Karpas-422 (cell line): ENCODE measurements around the gene ARHGAP10. TPM values are rescaled to one million over a fixed set of nuclear protein-coding genes. Genes with fewer than 3 reads are reported as not detected.

ENCODE experiments used
- DNase-seq: peaks from one replicate; pipeline ENCODE4 v3.0.0-alpha.2; 2015
- H2AFZ ChIP-seq: fragments of 200-600 bp; sonication (generic); 2 replicates; pipeline ENCODE4 v1.6.1; 2014; ENCODE audit warnings: antibody characterized with exemption, low read length, mixed read lengths
- H3K27ac ChIP-seq: fragments of 200-600 bp; sonication (generic); 2 replicates; pipeline ENCODE4 v1.5.1; 2014; ENCODE audit warnings: mild to moderate bottlenecking, low read length, moderate library complexity
- H3K27me3 ChIP-seq: fragments of 200-600 bp; sonication (generic); 2 replicates; pipeline ENCODE4 v1.6.1; 2014; ENCODE audit warnings: low read length, mixed read lengths
- H3K36me3 ChIP-seq: fragments of 200-600 bp; sonication (generic); 2 replicates; pipeline ENCODE4 v1.6.1; 2014; ENCODE audit warnings: low read length, mixed read lengths; ENCODE audit not compliant: insufficient read depth
- H3K4me1 ChIP-seq: fragments of 200-600 bp; sonication (generic); 2 replicates; pipeline ENCODE4 v1.6.1; 2014; ENCODE audit warnings: mild to moderate bottlenecking, low read length, mixed read lengths
- H3K4me2 ChIP-seq: fragments of 200-600 bp; sonication (generic); 2 replicates; pipeline ENCODE4 v1.6.1; 2014; ENCODE audit warnings: low read length, low read depth, mild to moderate bottlenecking; ENCODE audit not compliant: poor library complexity, severe bottlenecking
- H3K4me3 ChIP-seq: fragments of 200-600 bp; sonication (generic); 2 replicates; pipeline ENCODE4 v1.5.1; 2014; ENCODE audit warnings: mild to moderate bottlenecking, antibody characterized with exemption, low read length, mixed read lengths
- H3K79me2 ChIP-seq: fragments of 200-600 bp; sonication (generic); 2 replicates; pipeline ENCODE4 v1.6.1; 2014; ENCODE audit warnings: mild to moderate bottlenecking, low read length, mixed read lengths
- H3K9ac ChIP-seq: fragments of 200-600 bp; sonication (generic); 2 replicates; pipeline ENCODE4 v1.6.0; 2014; ENCODE audit warnings: low read length
- H3K9me2 ChIP-seq: fragments of 200-600 bp; sonication (generic), shearing (Covaris generic); replicated peaks from 2 replicates; pipeline ENCODE4 v1.6.0; 2014; ENCODE audit warnings: mild to moderate bottlenecking, low read length, moderate library complexity; ENCODE audit not compliant: insufficient read depth
- H3K9me3 ChIP-seq: fragments of 300-700, 200-600 bp; sonication (generic); 2 replicates; pipeline ENCODE4 v1.6.1; 2014; ENCODE audit warnings: low read length, mixed read lengths
- H4K20me1 ChIP-seq: fragments of 200-600 bp; sonication (generic); 2 replicates; pipeline ENCODE4 v1.6.1; 2014; ENCODE audit warnings: mild to moderate bottlenecking, antibody characterized with exemption, low read length, low read depth; ENCODE audit not compliant: insufficient read depth
- total RNA-seq: library from RNA; depleted of rRNA; stranded (reverse); fragments of >200 nt; shearing (Covaris generic); gene quantifications from 2 replicates; pipeline ENCODE4 v1.2.3, GENCODE V29; 2014; ENCODE audit warnings: low replicate concordance

ARHGAP10 gene
- total RNA-seq, 1 experiment from 2014 or later: 0.41 TPM

DNA sequence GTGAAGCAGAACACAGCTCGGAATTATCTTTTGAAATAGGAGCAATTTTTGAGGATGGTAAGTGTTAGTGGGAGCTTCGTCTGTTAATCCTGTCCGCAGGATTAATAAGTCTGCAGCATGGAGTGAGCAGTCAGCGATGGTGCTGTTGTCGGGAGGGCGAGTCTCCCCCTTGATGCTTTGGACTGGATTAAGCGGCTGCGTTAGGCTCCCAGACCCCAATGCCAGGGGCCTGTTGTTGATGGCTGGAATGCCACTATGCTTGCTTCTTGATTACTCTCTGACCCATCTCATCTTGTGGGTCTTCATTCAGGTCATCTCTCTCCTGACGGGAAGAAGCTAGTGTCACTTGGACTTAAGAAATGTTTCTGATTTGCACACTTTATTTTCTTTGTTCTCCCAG is 332.6 kb downstream of the ARHGAP10 start:
- Histone ChIP-seq H3K9ac (no peak overlapping the region), H3K4me1 (peaks cover 39% of the 10 kb centered on the region), H3K36me3 (no peaks in the 10 kb centered on the region), H3K27me3 (no peaks in the 10 kb centered on the region), H3K27ac (no peak overlapping the region), H3K79me2 (no peaks in the 10 kb centered on the region), H3K4me3 (no peak overlapping the region), H3K9me2 (no peaks in the 10 kb centered on the region), H3K4me2 (no peak overlapping the region), H3K9me3 (no peaks in the 10 kb centered on the region), H2AFZ (no peak overlapping the region), H4K20me1 (no peaks in the 10 kb centered on the region; the same call in 1 of the 2 replicates)
- no peak for DNase-seq

DNA sequence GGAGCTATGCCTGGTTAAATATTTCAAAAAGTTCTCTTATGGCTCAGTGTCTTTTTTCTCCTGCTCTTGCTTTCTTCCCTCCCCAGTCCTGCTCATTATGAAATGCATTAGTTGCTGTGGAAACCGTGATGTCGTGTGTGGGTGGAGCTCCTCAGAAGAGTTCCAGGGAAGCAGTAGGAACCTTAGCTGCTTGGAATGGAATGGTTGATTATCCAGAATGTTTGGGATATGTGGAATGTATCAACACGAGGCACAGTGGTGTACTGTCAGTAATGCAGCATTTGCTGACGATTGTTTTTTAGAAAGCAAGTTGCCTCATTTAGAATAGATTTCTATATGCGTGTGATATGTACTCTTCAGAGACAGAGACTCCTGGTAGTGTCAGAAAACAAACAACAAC is 333.2 kb downstream of the ARHGAP10 start:
- no peak overlapping the region for H3K27ac ChIP-seq
- peaks cover 33% of the 10 kb centered on the region for H3K4me1 ChIP-seq
- H3K9ac ChIP-seq: no peak overlapping the region
- H3K4me3 ChIP-seq: no peak overlapping the region
- no peaks in the 10 kb centered on the region for H3K79me2 ChIP-seq
- no peaks in the 10 kb centered on the region for H3K27me3 ChIP-seq
- no peaks in the 10 kb centered on the region for H3K9me2 ChIP-seq
- no peak overlapping the region for H2AFZ ChIP-seq
- no peaks in the 10 kb centered on the region for H3K9me3 ChIP-seq
- no peaks in the 10 kb centered on the region for H3K36me3 ChIP-seq
- H3K4me2 ChIP-seq: no peak overlapping the region
- H4K20me1 ChIP-seq: no peaks in the 10 kb centered on the region; the same call in 1 of the 2 replicates
- no peak for DNase-seq

DNA sequence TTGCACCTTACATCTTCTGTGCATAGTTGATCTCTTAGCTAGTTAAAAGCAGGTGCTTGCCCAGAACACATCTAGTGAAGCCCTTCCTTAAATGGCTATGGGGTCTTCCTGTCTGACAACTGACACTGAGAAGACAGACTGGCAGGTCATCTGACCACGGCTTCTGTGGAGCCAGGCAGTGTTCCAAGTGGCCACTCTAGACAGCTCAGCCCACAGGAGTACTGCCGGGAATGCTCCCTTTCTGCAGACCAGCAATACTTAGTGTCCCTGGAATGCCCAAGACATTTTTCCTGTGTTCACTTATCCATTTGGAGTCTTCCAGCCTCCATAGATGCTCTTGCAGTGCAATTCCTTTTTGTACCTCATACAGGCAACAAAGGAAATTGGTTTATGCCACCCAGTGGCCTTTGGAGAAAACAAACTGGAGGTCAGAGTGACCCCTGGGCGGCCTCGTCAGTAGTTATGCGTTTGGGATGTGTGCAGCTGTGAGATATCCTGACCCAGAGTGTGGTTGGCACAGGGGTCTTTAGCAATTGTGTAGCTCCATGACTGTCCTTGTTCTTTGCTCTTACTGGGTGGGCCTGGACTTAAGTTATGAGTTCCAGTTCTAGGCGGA is 335.5 kb downstream of the ARHGAP10 start:
- Histone ChIP-seq H3K79me2 (no peaks in the 10 kb centered on the region), H3K9me3 (no peaks in the 10 kb centered on the region), H3K27ac (no peak overlapping the region), H3K9ac (no peak overlapping the region), H3K9me2 (no peaks in the 10 kb centered on the region), H3K4me2 (no peak overlapping the region), H2AFZ (no peak overlapping the region), H3K4me3 (no peak overlapping the region), H4K20me1 (no peaks in the 10 kb centered on the region; the same call in 1 of the 2 replicates), H3K36me3 (no peaks in the 10 kb centered on the region), H3K4me1 (peaks cover 12% of the 10 kb centered on the region), H3K27me3 (no peaks in the 10 kb centered on the region)
- no peak for DNase-seq

DNA sequence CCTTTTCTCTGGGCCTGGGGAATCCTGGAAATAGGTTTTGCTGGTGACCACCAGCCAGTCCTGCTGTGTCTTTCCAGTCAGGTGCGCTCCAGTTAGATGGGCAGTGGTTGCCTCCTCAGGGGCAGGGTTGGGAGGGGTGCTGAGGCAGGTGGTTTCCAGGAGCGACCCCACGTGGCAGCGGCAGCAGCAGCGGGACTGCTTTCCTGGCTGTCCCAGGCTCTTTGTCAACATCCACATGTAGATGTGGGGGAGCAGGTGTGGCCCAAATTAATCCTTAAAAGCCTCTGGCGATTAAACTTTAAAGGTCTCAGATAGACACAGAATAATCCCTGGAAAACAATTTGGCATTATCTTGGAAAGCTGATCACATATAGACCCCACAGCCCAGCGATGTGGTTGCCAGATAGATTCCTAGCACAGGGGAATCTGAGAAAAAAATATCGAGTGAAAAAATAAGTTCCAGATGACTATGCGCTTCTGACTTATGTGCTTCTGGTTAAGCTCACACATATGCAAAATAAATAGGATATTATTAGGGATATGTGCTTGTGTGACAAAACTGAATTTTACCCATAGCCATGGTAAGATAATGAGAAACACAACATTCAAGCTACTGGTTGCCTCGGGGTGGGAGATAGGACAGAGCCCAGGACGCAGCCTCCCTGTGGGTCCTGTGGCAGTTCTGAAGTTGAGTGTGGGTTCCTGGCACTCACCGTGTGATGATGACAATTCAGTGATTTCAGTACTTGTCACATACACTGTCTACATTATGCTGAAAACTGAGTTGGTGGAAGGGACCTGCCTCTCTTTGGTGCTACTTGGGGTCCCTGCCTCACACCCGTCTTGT is 336.4 kb downstream of the ARHGAP10 start:
- no peak overlapping the region for H2AFZ ChIP-seq
- peaks cover 4% of the 10 kb centered on the region; the same call in 1 of the 2 replicates for H3K4me1 ChIP-seq
- no peaks in the 10 kb centered on the region for H3K9me2 ChIP-seq
- no peak overlapping the region for H3K9ac ChIP-seq
- H3K27ac ChIP-seq: no peak overlapping the region
- no peaks in the 10 kb centered on the region for H3K27me3 ChIP-seq
- no peaks in the 10 kb centered on the region for H3K9me3 ChIP-seq
- no peaks in the 10 kb centered on the region; the same call in 1 of the 2 replicates for H4K20me1 ChIP-seq
- H3K79me2 ChIP-seq: no peaks in the 10 kb centered on the region
- H3K36me3 ChIP-seq: no peaks in the 10 kb centered on the region
- H3K4me2 ChIP-seq: no peak overlapping the region
- no peak overlapping the region for H3K4me3 ChIP-seq
- DNase-seq: no peak

DNA sequence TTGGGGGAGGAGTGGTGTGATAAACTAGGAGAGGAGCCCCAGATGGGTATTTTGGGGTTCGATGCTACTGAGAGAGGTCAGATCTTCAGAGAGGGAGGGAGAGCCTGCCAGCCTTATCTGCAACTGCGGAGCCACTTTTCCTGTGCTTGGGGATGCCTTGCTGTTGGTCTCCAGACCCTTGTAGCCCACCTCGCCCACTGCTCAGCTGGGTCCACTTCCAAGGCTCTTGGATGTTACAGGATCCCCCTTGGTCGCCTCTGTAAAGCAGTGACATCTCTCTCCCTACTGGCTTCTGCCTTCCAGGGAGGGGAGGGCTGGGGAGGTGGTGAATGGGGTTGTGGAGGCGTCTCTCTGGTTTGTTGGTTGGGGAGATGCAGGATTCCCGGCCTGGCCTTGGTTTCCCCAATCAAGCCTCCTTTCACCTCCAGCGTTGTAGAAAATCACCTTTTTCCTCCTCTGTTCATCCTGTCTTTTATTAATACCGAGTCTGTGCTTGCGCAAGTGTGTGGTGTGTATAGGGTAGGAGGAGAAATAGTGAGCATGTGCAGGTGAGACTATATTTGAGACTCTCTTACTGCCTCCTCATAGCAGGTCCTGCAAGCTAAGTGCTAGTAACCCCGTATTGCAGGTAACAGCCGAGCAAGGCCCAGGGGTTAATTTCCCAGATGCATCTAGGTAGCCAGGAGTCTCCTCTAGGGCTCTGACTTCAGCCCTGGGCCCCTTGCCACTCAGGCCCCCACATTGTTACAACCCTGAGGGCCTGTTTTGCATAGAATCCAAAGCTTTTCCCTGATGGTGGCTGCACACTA is 337.4 kb downstream of the ARHGAP10 start:
- H2AFZ ChIP-seq: no peak overlapping the region
- H3K9ac ChIP-seq: no peak overlapping the region
- H3K36me3 ChIP-seq: no peaks in the 10 kb centered on the region
- no peak overlapping the region for H3K4me3 ChIP-seq
- H3K27me3 ChIP-seq: no peaks in the 10 kb centered on the region
- no peak overlapping the region for H3K4me2 ChIP-seq
- no peak for DNase-seq
- no peaks in the 10 kb centered on the region for H3K79me2 ChIP-seq
- 0 out of 2 replicates have a peak, but pooled peaks cover 4% of the 10 kb centered on the region for H3K4me1 ChIP-seq
- H3K9me3 ChIP-seq: no peaks in the 10 kb centered on the region
- no peak overlapping the region for H3K27ac ChIP-seq
- no peaks in the 10 kb centered on the region for H4K20me1 ChIP-seq
- no peaks in the 10 kb centered on the region for H3K9me2 ChIP-seq

DNA sequence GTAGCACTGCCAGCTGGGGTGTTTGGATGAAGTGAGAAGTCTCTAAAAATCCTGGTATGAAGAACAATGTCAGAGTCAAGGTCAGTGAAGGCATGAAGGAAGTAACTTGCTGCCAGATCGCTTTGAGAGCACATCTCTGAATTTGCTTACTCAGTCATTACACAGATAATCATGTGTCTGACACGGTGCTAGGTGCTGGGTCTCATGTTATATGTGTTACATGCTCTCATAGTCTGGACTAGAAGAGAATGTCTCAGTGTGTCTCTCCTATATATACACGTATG is 337.9 kb downstream of the ARHGAP10 start:
- Histone ChIP-seq H3K4me2 (no peak overlapping the region), H2AFZ (no peak overlapping the region), H3K9ac (no peak overlapping the region), H3K27me3 (no peaks in the 10 kb centered on the region), H3K4me3 (no peak overlapping the region), H3K9me2 (no peaks in the 10 kb centered on the region), H3K4me1 (0 out of 2 replicates have a peak, but pooled peaks cover under 1% of the 10 kb centered on the region), H3K27ac (no peak overlapping the region), H3K36me3 (no peaks in the 10 kb centered on the region), H3K9me3 (no peaks in the 10 kb centered on the region), H4K20me1 (no peaks in the 10 kb centered on the region), H3K79me2 (no peaks in the 10 kb centered on the region)
- no peak for DNase-seq

DNA sequence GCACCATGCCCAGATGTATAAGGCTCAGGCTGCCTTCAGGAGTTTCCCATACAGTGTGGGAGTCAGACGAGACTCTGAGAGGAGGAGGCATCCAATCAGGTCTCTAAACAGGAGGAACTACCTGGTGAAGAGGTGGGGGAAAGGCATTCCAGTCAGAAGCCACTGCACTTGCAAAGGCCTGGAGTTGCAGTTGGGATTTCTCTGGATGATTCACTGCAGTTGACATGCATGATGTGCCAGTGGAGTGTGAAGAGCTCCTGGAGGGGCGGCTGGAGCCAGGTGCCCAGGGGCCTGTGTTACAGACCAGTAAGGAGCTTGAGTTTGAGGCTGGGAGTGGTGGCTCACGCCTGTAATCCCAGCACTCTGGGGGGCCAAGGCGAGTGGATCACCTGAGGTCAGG is 339.1 kb downstream of the ARHGAP10 start:
- 0 out of 2 replicates have a peak, but pooled peaks cover 3% of the 10 kb centered on the region for H3K27me3 ChIP-seq
- H3K9me3 ChIP-seq: no peaks in the 10 kb centered on the region
- H3K27ac ChIP-seq: no peak overlapping the region
- H4K20me1 ChIP-seq: no peaks in the 10 kb centered on the region
- no peaks in the 10 kb centered on the region for H3K36me3 ChIP-seq
- DNase-seq: no peak
- no peak overlapping the region for H3K4me3 ChIP-seq
- H3K4me1 ChIP-seq: no peaks in the 10 kb centered on the region
- H3K9ac ChIP-seq: no peak overlapping the region
- H2AFZ ChIP-seq: no peak overlapping the region
- H3K79me2 ChIP-seq: no peaks in the 10 kb centered on the region
- no peaks in the 10 kb centered on the region for H3K9me2 ChIP-seq
- H3K4me2 ChIP-seq: no peak overlapping the region

DNA sequence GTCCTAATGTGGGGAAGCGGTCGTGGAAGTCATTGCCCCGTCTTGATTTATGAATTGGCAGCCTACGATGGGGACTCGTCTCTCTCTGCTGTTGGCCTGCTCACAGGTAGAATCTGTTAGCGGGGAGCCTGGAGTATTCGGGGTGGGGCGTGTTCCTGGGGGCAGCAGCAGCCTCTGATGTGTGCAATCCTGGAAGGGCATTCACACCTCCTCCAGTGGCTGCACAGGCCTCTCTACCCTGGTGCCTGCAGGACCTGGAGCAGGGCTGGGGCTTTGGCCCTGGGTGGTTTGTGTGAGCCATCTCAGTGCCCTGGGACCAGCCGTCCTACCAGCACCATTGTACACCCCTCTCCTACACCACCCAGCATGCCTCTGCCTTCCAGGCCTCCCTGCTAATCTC is 340.9 kb downstream of the ARHGAP10 start:
- H3K9me3 ChIP-seq: no peaks in the 10 kb centered on the region
- no peaks in the 10 kb centered on the region for H3K4me1 ChIP-seq
- H3K4me3 ChIP-seq: no peak overlapping the region
- no peak for DNase-seq
- no peaks in the 10 kb centered on the region for H4K20me1 ChIP-seq
- H3K9me2 ChIP-seq: no peaks in the 10 kb centered on the region
- 0 out of 2 replicates have a peak, but pooled peaks cover 3% of the 10 kb centered on the region for H3K27me3 ChIP-seq
- no peak overlapping the region for H3K4me2 ChIP-seq
- H3K79me2 ChIP-seq: no peaks in the 10 kb centered on the region
- no peak overlapping the region for H3K27ac ChIP-seq
- no peak overlapping the region for H3K9ac ChIP-seq
- H2AFZ ChIP-seq: no peak overlapping the region
- no peaks in the 10 kb centered on the region for H3K36me3 ChIP-seq
